Hepatocyte (in vitro differentiated cells): Measurements from ENCODE around the gene CARD14. TPM values are rescaled to one million over a fixed set of nuclear protein-coding genes. Genes with fewer than 3 reads are reported as not detected.

ENCODE experiments used
- DNase-seq: peaks from one replicate; pipeline ENCODE4 v3.0.0-alpha.2; 2016; ENCODE audit warnings: low spot score
- H2AFZ ChIP-seq: fragments of 200-600 bp; sonication (generic); 2 replicates; pipeline ENCODE4 v1.6.0; 2016; ENCODE audit warnings: antibody characterized with exemption, mild to moderate bottlenecking
- H3K27ac ChIP-seq: fragments of 200-600 bp; sonication (generic); 2 replicates; pipeline ENCODE4 v1.5.1; 2016; ENCODE audit warnings: mild to moderate bottlenecking
- H3K27me3 ChIP-seq: fragments of 200-600 bp; sonication (generic); 2 replicates; pipeline ENCODE4 v1.6.1; 2016
- H3K36me3 ChIP-seq: fragments of 200-600 bp; sonication (generic); replicated peaks from 2 replicates; pipeline ENCODE4 v1.5.1; 2016; ENCODE audit warnings: low read depth; ENCODE audit not compliant: insufficient read depth
- H3K4me1 ChIP-seq: fragments of 200-600 bp; sonication (generic); 2 replicates; pipeline ENCODE4 v1.5.1; 2016; ENCODE audit warnings: mild to moderate bottlenecking, moderate library complexity; ENCODE audit not compliant: insufficient read depth
- H3K4me2 ChIP-seq: fragments of 200-600 bp; sonication (generic); 2 replicates; pipeline ENCODE4 v1.6.0; 2016
- H3K4me3 ChIP-seq: fragments of 200-600 bp; sonication (generic); 2 replicates; pipeline ENCODE4 v1.5.1; 2016; ENCODE audit warnings: mild to moderate bottlenecking
- H3K79me2 ChIP-seq: fragments of 200-600 bp; sonication (generic); 2 replicates; pipeline ENCODE4 v1.6.0; 2017; ENCODE audit warnings: mild to moderate bottlenecking
- H3K9me2 ChIP-seq: fragments of 200-600 bp; sonication (generic); replicated peaks from 2 replicates; pipeline ENCODE4 v1.6.0; 2017; ENCODE audit warnings: mild to moderate bottlenecking; ENCODE audit not compliant: insufficient read depth
- H3K9me3 ChIP-seq: fragments of 200-600 bp; sonication (generic); 2 replicates; pipeline ENCODE4 v1.5.1; 2016; ENCODE audit warnings: low read depth, mild to moderate bottlenecking
- H4K20me1 ChIP-seq: fragments of 200-600 bp; sonication (generic); 2 replicates; pipeline ENCODE4 v1.6.0; 2016; ENCODE audit warnings: mild to moderate bottlenecking; ENCODE audit not compliant: insufficient read depth, poor library complexity, severe bottlenecking
- EZH2 ChIP-seq: fragments of 200-600 bp; sonication (generic); IDR thresholded peaks from 2 replicates; pipeline ENCODE4 v1.6.1; 2016; ENCODE audit warnings: antibody characterized with exemption, mild to moderate bottlenecking, borderline replicate concordance
- EZH2phosphoT487 ChIP-seq: fragments of 200-600 bp; sonication (generic); IDR thresholded peaks from one replicate; pipeline ENCODE4 v1.6.1; 2018; ENCODE audit warnings: antibody characterized with exemption, mild to moderate bottlenecking, low read depth, moderate library complexity; ENCODE audit not compliant: unreplicated experiment, severe bottlenecking
- WGBS: methylation state at CpG from one replicate; pipeline ENCODE4 v1.1.6; 2016; ENCODE audit warnings: low lambda C conversion rate; ENCODE audit errors: missing lambda C conversion rate; 5-methylcytosine and 5-hydroxymethylcytosine counted together
- polyA plus RNA-seq: library from polyadenylated mRNA; unstranded; fragments of >200 nt; fragmentation: Nextera tagmentation; extraction: Ambion mirVana; gene quantifications from 2 replicates; pipeline ENCODE4 v1.2.1, GENCODE V29; 2016
- total RNA-seq: library from RNA; depleted of rRNA; stranded (reverse); fragments of >200 nt; gene quantifications from 2 replicates; pipeline ENCODE4 v1.2.3, GENCODE V29; 2014
- TF ChIP-seq, protein P1 (sequence below): fragments of 200-600 bp; sonication (generic); IDR thresholded peaks from 2 replicates; pipeline ENCODE4 v1.5.1; 2016; ENCODE audit warnings: antibody characterized with exemption, mild to moderate bottlenecking; ENCODE audit not compliant: poor library complexity

The CARD14 gene
- total and polyA plus RNA-seq, 2 experiments from 2014 or later: 0.17 TPM

DNA sequence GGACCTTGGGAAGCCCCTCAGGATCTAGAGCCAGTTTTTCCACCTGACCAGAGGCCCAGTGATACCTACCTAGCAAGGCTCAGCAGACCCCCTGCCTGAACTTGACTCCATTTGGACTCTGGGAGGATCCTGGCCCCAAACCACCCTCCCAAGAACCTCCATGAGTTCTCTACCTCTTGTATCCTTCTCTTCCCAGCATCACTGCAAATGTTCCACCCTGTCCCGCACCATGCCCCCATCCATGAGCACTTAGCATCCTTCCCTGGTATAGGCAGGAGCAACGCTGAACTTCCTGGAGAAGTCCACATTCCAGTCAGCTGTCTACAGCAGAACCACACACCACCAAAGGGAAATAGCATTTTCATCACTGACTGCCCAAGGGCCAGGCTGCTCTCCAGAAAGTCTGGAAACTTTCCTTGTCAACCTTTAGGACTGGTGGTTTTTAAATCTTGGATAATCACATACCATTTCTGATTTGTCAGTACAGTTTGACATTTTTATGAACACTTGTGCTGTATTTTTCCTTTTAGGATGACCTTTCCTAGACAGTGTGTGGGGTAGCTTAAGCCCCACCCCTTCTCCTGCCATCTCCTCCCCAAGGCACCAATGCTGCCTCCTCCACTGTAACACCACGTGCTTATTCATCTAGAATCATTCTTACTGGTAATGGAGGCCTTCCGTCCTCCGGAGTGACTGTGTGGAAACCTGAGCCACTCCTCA is 36.8 kb upstream of the CARD14 start:
- no peaks in the 10 kb centered on the region for H4K20me1 ChIP-seq
- no peaks in the 10 kb centered on the region for H3K4me1 ChIP-seq
- H3K27ac ChIP-seq: no peak overlapping the region
- WGBS: 97% methylated on average over 5 of the region's 5 CpGs
- no peaks in the 10 kb centered on the region for H3K79me2 ChIP-seq
- H3K9me3 ChIP-seq: no peaks in the 10 kb centered on the region
- no peak for DNase-seq
- no peaks in the 10 kb centered on the region for H3K36me3 ChIP-seq
- H3K27me3 ChIP-seq: no peaks in the 10 kb centered on the region
- no peak overlapping the region for H2AFZ ChIP-seq
- H3K4me2 ChIP-seq: no peak overlapping the region
- no peaks in the 10 kb centered on the region for H3K9me2 ChIP-seq
- TF ChIP-seq EZH2phosphoT487: no peak
- TF ChIP-seq, protein P1, sequence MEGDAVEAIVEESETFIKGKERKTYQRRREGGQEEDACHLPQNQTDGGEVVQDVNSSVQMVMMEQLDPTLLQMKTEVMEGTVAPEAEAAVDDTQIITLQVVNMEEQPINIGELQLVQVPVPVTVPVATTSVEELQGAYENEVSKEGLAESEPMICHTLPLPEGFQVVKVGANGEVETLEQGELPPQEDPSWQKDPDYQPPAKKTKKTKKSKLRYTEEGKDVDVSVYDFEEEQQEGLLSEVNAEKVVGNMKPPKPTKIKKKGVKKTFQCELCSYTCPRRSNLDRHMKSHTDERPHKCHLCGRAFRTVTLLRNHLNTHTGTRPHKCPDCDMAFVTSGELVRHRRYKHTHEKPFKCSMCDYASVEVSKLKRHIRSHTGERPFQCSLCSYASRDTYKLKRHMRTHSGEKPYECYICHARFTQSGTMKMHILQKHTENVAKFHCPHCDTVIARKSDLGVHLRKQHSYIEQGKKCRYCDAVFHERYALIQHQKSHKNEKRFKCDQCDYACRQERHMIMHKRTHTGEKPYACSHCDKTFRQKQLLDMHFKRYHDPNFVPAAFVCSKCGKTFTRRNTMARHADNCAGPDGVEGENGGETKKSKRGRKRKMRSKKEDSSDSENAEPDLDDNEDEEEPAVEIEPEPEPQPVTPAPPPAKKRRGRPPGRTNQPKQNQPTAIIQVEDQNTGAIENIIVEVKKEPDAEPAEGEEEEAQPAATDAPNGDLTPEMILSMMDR: no peak
- no peak for TF ChIP-seq EZH2
- no peak overlapping the region for H3K4me3 ChIP-seq

DNA sequence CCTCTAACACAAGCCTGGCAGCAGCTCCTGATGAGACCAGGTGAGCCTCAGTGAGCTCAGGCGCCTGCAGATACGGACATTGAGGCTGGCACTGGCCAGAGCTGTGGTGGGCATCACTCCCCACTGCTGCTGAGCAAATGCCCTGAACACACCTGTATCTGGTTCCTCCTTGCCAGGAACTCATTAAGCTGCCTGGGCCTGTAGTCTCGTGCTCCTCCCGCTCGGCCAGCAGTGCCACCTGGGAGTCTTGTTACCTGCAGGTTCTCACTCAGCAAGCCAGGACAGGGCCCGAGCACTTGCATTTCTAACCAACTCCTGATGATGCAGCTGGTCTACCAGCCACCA is 36.2 kb upstream of the CARD14 start:
- Histone ChIP-seq H3K36me3 (no peaks in the 10 kb centered on the region), H3K79me2 (no peaks in the 10 kb centered on the region), H3K27ac (no peak overlapping the region), H3K4me3 (no peak overlapping the region), H4K20me1 (no peaks in the 10 kb centered on the region), H3K9me2 (no peaks in the 10 kb centered on the region), H3K27me3 (no peaks in the 10 kb centered on the region), H3K4me2 (no peak overlapping the region), H2AFZ (no peak overlapping the region), H3K9me3 (no peaks in the 10 kb centered on the region), H3K4me1 (no peaks in the 10 kb centered on the region)
- TF ChIP-seq, protein P1: no peak
- TF ChIP-seq EZH2: no peak
- no peak for TF ChIP-seq EZH2phosphoT487
- no peak for DNase-seq
- WGBS: 99% methylated on average over 6 of the region's 6 CpGs

DNA sequence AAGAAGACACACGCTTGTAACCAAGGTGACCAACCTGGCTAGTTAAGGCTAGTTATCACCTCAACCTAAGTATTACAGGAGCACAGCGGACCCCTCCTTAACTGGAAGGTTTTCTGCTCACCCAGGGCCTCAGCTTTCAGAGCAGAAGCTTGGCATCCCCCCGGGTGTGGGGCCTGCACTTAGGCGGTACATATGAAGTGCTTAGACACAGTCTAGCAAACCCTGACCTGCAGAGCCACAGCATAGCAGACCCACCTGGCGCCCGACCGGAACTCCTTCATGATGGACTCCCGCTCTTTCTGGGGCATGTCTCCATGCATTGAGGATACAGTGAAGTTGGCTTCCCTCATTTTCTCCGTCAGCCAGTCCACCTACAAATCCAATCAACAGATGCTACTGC is 32.7 kb upstream of the CARD14 start:
- Histone ChIP-seq H3K79me2 (peaks cover 4% of the 10 kb centered on the region), H3K9me3 (no peaks in the 10 kb centered on the region), H3K9me2 (no peaks in the 10 kb centered on the region), H3K4me1 (no peaks in the 10 kb centered on the region), H3K27me3 (no peaks in the 10 kb centered on the region), H3K27ac (no peak overlapping the region), H2AFZ (no peak overlapping the region), H3K4me2 (no peak overlapping the region), H4K20me1 (no peaks in the 10 kb centered on the region), H3K4me3 (no peak overlapping the region), H3K36me3 (no peaks in the 10 kb centered on the region)
- no peak for DNase-seq
- WGBS: 98% methylated on average over 9 of the region's 9 CpGs
- TF ChIP-seq, protein P1: no peak
- TF ChIP-seq EZH2phosphoT487: no peak
- TF ChIP-seq EZH2: no peak
